OCI-LY3 (cell line): ENCODE measurements around the gene NHLRC4.

Experiments
- CTCF ChIP-seq: fragments of 200-600, 300-600 bp; sonication (generic); IDR thresholded peaks from 2 replicates; pipeline ENCODE4 v1.5.1; 2014; ENCODE audit warnings: antibody characterized with exemption, low read length, low read depth
- EZH2phosphoT487 ChIP-seq: fragments of 200-600 bp; shearing (Covaris generic); IDR thresholded peaks from 2 replicates; pipeline ENCODE4 v1.6.1; 2018; ENCODE audit warnings: antibody characterized with exemption, mixed run types, low read depth

DNA sequence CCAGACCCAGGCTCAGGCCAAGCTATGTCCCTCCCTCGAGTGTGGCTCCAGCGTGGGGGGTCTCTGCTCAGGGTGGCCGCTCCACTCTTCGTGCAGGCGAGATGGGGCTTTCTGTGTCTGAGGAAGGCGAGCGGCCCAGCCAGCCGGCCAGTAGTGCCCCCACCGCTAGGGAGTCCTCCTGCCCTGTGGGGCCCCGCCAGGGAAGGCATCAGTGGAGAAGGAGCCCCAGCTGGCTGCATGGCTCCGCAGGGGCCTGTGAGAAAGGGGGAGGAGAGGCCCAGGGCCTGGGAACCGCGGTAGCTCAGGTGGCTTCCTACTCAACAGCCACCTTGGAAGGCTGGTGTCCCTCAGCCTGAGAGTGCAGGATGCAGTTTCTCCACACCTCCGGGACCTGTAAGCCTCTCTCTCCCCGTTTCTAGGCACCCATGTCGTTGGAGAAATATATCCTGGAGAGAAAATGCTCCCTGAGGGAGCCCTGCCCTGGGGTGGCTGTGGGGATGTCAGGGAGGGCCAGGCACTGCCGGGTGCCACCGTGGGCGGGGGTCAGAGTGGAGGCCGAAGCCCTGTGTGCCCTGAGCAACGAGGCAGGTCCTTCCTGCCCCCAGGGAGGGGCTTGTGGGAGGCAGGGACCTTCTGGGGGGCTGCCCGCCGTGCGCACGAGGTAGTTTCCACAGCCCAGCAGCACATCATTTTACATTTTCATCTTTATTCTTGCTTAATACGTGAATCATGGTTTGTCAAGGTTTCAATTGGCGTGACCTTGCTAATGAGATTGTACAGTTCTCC, 6.3 kb downstream of the NHLRC4 start:
- TF ChIP-seq CTCF (no peak), EZH2phosphoT487 (no peak)
